GM18502 (cell line): ENCODE results near the gene TNFSF11.

ENCODE experiments used
- ATAC-seq: cut with Tn5 transposase; IDR thresholded peaks from one replicate; pipeline ENCODE4 v1.9.1; 2021; ENCODE audit warnings: mild to moderate bottlenecking; ENCODE audit not compliant: unreplicated experiment, poor library complexity

TNFSF11 gene

GRCh38 chr13:42651936-42652641 is 78.1 kb downstream of the TNFSF11 start:
- no peak for ATAC-seq

- ATAC-seq = no peak
Measured at GRCh38 chr13:42652642-42653415, 78.9 kb downstream of the TNFSF11 start.

GRCh38 chr13:42653679-42654078 is 79.7 kb downstream of the TNFSF11 start:
- no peak for ATAC-seq

DNA sequence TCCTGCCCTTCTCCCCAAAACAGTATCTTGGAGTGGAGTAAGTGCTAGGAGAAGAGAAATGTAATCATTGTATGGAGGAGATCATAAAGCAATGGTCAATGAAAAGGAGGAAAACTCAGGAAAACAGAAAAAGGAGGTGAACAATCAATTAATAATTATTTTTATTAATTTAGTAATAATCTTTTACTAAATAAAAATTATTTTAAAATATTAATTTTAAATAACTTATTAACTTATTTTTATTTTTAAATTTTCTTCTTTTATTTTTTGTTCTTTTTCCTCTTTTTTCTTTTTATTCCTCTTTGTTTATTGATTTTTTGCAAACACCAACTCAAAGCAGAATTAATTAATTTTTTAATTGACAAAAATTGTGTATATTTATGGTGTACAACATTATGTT is 80.3 kb downstream of the TNFSF11 start:
- no peak for ATAC-seq

GRCh38 chr13:42654722-42655121 is 80.8 kb downstream of the TNFSF11 start:
- no peak for ATAC-seq

DNA sequence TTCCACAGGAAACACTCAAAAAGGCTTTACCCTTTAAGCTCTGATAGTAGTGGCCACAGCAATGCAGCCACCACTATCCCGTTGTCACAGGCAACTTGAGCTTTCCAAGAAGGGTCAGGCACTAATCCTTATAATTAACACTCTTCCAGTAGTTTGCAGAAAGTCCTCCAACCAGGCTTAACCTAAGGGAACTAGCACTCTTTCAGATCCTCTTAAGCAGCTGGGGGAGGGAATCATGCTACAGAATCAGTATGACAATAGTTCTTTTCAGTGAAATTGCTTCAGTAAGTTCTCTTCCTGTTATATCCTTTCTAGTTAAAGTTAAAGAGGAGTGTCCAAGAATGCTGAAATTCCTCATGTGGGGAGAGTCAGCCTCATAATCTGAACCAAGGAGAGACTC is 82.2 kb downstream of the TNFSF11 start:
- ATAC-seq = no peak

DNA sequence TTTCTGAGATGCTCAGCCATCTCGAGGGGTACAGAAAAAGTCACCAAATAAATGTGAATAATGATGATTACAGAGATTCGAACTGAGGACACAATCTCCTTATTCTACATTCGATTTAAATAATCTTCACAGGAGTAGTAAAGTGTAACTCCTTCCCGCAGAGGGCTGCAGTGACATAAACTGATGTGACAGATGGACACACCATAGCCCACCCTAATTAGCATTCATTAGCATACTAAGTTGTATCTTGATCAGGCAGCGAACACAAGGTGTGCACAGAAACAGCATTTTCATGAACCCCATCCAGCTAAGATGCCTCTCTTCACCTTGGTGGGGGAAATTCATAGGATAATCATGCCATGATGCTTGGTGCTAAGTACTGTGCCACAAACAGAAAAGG is 83.0 kb downstream of the TNFSF11 start:
- ATAC-seq = no peak
